T-helper 22 cell (primary cell): ENCODE data around the gene NANOS3.
"Not testable (repeated sequence)": the region's sequence is repeated elsewhere in the genome, so short reads cannot be mapped to it uniquely, and the experiment has no call there.

Source experiments
- DNase-seq: peaks from one replicate; pipeline ENCODE4 v3.0.0-alpha.2; 2020; ENCODE audit warnings: low read depth

Gene NANOS3

DNA sequence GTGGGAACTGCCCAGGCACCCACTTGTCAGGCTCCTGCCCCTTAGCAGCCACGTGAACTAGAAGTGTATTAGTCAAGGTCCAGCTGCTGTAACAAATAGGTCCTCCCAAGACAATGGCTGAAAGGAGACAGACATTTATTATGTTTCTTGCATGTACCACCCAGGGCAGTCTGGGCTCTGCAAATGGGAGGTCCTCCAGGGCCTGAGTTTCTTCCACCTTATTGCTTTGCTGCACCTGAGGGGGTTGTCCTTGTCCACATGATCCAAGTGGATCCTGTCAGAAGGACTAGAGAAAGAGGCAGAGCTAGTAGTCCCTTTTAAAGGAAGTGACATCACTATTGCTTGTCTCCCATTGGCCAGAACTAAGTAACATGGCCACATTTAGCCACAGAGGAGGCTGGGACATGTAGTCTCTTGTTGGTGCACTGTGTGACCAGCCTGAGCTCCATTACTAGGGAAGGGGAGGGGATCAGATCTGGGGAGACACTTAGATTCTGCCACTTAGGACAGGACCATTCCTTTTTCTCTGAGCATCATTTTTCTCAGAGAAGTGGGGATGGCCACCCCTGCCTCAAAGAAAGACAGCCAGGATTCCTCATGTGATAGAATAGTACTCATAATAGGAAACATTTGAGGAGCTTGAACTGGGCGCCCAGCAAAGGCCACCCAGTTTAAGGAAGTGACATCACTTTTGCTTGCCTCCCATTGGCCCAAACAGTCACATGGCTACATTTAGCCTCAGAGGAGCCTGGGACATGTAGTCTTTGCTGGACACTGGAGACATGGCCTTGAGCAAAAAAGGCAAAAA lies 44.2 kb downstream of the NANOS3 start:
- no peak for DNase-seq

DNA sequence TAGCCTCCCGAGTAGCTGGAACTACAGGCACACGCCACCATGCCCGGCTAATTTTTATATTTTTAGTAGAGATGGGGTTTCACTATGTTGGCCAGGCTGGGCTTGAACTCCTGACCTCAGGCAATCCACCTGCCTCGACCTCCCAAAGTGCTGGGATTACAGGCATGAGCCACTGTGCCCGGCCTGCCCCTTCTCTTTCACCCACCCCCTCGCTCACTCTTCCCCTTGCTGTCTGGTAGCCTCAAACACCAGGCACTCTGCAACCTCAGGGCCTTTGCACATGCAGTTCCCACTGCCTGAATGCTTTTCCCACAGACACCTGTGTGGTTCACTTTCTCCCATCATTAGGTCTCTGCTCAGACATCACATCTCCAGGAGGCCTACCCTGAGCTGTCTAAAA lies 45.2 kb downstream of the NANOS3 start:
- DNase-seq = not testable (repeated sequence)

DNA sequence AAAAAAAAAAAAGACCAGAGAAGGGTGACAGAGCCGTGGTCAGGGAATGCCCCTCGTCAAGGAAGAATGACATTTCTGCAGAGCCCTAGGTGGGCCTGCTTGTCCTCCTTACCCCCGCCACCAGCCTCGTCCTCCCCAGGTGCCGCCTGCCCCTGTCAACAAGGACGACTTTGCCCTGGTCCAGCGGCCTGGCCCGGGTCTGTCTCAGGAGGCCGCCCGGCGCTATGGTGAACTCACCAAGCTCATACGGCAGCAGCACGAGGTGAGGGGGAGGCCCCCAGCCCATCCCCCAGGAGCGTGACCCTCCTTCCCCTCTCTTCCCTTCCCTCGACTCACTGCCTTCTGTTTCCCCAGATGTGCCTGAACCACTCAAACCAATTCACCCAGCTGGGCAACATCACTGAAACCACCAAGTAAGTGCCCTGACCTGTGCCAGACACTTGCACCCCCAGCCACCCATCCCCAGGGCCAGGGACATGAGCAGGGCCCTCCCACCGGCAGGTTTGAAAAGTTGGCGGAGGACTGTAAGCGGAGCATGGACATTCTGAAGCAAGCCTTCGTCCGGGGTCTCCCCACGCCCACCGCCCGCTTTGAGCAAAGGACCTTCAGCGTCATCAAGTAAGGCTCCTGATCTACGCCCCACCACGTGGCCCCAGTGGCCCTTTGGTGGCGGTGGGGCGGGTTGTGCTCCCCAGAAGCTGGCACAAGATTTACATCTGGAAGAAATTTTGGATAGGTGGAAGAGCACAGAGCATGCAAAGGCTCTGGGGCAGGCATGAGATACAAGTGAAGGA lies 46.5 kb downstream of the NANOS3 start:
- no peak for DNase-seq

DNA sequence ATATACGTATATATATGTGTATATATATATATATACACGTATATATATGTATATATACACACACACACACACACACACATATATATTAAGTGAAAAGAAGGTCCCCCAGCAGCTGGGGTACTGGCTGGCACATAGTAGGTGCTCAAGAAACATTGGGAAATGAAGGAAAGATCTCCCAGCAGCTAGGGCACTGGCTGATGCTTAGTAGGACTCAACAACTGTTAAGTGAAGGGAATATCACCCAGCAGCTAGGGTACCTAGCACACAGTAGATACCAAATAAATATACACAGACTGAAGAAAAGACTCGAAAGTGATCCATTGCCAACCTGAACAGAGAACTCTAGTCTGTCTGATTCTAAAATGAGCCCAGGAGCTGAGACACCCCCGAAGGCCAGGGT lies 49.1 kb downstream of the NANOS3 start:
- DNase-seq = no peak

DNA sequence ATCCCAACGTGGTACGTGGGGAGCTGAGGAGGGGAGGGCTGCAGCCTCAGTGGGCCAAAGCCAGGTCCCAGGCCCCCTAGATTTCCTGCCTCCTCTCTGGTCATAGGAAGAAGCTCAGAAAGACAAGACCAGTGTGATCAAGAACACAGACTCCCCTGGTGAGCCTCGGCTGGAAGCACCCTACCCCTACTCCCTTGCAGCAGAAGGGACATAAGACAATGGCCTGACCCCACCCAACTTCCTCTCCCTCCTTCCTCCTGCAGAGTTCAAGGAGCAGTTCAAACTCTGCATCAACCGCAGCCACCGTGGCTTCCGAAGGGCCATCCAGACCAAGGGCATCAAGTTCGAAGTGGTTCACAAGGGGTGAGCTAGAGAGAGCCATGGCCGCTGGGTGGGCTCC lies 49.8 kb downstream of the NANOS3 start:
- DNase-seq = no peak

DNA sequence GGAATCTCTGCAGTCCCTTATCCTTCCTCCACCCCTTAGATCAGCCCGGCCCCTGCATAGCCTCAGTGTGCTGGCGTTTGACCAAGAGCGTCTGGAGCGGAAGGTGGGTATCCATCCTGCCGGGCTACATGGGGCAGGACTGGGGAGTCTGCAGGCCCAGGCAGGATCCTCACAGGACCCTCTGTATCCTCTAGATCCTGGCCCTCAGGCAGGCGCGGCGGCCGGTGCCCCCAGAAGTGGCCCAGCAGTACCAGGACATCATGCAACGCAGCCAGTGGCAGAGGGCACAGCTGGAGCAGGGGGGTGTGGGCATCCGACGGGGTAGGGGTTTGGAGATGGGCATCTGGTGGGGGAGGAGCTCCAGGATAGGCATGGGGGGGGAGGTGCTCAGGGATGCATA lies 52.4 kb downstream of the NANOS3 start:
- no peak for DNase-seq

DNA sequence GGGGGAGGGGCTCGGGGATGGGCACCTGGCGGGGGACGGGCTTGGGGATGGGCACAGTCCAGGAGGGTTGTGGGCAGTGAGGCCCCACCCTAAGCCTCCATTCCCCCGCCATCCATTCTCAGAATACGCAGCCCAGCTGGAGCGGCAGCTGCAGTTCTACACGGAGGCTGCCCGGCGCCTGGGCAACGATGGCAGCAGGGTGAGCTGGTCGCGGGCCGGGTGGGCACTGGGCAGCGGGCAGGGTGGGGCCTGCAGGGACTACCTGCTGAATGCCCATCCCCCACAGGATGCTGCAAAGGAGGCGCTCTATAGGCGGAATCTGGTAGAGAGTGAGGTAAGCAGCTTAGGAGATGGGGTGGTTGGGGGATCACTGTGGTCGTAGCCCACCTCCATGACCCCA lies 53.0 kb downstream of the NANOS3 start:
- DNase-seq = no peak
